Activated naive CD4-positive, alpha-beta T cell treated with Interleukin-2 at 50 U/mL for 16 hours (primary cell): ENCODE data around the gene ZNF644.
A peak's percentile ranks its signal among the peaks of the same experiment; 100 is the strongest.

Experiments
- DNase-seq: peaks from one replicate; pipeline ENCODE4 v3.0.0-alpha.2; 2020

The ZNF644 gene

DNA sequence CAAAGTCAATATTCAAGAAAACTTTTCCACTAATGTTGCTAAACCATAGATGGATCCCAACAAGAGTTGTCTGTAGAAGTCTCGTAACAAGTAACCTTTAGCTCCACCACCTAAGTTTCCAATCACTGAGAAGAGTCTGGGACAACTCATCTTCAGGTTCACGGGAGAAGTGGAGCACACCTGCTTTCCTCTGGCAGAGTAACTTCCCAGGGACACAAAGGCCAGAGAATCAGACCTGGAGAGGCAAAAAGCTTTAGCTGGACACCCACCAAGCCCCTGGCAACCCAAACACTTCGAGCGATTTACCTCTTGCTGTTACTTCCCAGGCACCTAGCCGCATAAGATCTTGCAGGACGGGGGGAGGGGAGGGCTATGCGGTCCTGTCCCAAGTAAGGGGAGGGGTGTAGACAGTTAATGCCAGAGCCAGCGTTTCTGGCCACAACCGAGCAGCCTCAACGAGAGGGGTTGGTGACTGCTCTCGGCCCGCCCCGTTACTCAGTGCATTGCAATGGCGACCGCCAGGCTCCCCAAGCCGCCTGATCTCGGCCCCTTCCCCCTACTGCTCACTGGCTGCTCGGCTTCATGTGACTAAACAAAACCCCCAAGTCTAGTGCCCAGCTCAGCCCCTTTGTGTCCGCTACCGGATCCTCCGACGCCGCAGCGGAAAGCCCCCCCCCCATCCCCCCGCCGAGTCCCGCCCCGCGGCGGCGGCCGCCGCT lies 709 bp downstream of the ZNF644 start:
- peak; percentile 75 for DNase-seq

DNA sequence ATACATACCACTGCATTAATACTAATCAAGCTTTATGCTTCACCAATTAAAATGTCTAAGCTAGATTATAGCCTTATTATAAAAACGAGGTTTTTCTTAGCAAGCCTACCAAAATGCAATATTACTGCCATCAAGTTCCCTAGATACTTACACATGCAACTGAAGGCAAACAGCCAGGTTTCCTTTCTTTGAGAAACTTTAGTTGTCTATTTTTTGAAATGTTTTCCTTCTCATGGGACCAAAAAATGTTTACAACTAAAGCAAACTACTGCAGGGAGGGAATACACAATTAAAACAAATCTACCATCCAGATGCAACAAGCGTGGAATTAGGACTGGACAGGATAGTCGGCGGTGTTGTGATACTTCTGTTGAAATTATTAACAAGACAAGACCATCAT lies 1.3 kb downstream of the ZNF644 start:
- DNase-seq, result no peak

DNA sequence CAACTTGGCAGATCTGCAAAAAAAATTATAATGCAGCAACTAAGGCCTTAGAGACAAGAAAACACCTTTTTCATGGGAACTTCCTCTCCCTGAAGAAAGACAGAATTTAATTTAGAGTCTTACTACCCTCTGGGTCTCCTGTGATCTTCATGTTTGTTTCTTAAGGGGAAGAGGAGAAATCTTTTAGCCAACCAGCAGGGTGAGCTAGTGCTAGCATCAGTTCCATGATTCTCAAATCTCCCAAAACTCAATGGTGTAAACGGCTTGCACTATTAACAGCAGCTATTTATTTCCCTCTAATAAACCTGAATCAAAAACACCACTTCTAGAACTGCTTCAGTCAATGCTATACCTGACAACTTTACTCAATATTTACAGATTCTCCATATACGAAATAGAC lies 3.8 kb downstream of the ZNF644 start:
- no peak for DNase-seq

DNA sequence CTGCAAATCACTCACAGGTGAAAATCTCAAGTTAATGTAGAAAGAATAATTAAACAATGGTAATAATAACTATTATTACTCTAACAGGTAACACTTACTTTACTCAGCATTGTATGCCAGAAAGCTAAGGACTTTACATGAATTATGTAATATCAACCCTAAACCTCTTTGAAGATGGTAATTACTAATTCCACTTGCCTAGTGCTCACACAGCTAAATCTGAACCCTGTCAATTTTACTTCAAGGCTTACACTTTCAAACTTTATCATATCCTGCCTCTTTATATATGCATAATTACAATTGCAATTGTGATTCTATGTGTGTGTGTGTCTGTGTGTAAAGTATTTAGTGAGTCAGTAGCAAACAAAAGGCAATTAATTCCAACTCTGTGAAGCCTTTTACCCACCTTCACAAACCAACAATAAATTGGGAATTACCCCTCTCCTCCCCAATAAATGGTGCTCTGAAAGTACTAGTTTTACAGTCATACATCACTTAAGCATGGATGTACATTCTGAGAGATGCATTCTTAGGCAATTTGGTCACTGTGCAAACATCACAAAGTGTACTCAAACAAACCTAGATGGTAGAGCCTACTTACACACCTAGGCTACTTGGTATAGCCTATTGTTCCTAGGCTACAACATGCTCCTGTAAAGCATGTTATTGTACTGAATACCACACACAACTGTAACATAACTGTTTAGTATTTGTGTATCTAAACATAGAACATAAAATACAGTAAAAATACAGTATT lies 5.9 kb downstream of the ZNF644 start:
- DNase-seq, result no peak

DNA sequence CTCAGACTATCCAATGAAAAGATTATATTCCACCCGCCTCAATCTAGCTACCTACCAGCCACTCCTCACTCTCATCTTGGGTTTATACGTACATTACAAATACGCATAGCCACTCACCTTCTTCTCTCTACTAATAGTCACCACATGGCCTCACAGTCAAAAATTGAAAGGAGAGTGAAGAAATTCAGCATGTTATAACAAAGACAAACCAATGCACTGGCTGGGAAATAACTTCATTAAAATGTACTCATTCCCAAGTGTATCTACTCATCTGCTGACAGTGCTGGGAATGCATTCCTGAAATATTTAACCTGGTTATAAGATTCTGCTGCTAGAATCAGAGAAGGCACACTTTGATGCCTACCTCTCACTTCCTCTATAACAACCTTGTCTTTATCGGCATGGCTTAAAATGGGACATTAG lies 6.5 kb downstream of the ZNF644 start:
- no peak for DNase-seq

DNA sequence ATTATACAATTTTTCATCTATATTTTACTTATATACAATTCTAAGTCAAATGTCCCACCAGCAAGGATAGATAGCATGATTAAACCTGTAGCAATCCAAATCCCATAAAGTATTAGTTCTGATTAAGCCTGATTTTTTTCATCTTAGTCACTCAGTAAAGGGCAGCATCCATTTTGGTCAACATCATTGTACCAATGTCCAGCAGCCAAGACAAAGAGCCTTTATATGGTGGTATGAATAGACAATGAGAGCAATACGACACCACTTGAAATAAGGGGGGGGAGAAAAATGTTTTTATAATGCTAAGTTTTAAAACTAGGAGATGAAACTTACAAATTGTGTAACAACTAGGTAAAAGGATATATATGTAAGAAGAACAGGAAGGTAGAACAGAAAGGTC lies 7.4 kb downstream of the ZNF644 start:
- no peak for DNase-seq

DNA sequence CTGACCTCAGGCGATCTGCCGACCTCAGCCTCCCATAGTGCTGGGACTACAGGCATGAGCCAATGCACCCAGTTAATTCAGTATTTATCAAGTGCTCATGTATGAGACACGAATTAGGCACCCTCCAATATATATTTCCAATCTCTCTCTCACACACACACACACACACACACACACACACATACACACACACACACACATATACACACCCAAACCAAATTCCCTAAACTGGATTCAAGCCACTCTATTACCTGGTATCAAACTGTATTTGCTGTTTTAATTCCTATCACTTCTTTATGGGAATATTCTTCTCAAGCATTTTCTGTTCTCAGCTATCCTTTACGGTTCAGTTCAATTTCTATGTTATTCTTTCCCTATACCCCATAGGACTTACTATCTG lies 8.5 kb downstream of the ZNF644 start:
- DNase-seq, result no peak

DNA sequence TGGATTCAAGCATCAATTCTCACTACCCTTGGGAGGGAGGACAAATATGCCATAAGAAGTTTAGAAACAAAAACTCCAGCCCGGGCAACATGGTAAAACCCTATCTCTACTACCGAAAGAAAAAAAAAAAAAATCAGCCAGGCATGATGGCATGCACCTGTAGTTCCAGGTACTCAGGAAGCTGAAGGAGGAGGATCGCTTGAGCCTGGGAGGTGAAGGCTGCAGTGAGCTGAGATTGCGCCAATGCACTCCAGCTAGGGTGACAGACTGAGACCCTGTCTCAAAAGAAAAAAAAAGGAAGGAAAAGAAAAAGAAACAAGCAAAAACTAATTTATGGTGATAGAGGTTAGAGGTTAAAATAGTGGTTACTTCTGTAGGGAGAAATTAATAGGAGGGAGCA lies 9.6 kb downstream of the ZNF644 start:
- DNase-seq, result no peak

DNA sequence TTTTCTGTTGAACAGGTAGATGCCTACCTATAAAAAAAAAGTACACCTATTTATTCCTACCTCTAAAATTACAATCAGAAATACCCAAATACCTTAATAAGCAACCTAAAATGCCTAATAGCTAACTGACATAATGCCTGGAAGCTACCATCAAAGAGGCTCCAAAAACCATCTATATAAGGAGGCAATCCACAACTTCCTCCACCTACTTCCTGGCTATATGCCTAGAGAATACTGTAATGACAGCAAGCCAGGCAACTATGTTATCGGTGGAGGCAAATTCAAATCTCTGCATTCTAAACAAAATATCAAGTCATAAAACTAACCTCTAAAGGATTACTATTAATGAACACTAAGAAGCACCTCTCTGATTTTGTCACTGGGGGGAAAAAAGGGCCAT lies 10.1 kb downstream of the ZNF644 start:
- DNase-seq, result no peak

DNA sequence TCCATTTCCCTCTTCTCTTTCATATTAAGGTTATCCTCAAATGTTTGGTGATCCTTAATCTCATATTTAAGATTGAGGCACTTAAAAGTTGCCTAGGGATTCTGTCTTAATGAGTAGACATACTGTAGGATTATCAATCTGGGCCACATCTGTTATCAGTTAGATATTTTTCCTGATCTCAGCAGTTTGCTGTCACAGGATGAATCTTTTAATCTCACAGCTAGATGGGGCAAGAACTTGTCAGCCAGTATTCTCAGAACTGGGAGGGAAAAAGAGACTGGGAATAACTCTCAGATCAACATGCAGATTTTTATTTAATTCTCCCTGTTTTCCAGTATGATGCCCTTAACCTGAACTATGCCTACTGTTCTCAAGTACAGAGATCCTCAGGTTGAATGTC lies 14.0 kb downstream of the ZNF644 start:
- DNase-seq, result no peak

DNA sequence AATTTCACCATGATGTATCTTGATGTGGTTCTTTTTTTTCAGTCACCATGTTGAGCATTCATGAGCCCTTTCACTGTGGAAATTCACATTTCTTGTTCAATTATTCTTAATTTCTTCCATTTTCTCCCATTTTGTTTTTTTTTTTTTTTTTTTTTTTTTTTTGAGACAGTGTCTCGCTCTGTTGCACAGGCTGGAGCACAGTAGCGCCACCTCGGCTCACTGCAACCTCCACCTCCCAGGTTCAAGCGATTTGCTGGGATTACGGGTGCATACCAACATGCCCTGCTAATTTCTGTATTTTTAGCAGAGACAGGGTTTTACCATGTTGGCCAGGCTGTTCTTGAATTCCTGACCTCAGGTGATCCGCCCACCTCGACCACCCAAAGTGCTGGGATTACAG lies 14.7 kb downstream of the ZNF644 start:
- DNase-seq, result no peak

DNA sequence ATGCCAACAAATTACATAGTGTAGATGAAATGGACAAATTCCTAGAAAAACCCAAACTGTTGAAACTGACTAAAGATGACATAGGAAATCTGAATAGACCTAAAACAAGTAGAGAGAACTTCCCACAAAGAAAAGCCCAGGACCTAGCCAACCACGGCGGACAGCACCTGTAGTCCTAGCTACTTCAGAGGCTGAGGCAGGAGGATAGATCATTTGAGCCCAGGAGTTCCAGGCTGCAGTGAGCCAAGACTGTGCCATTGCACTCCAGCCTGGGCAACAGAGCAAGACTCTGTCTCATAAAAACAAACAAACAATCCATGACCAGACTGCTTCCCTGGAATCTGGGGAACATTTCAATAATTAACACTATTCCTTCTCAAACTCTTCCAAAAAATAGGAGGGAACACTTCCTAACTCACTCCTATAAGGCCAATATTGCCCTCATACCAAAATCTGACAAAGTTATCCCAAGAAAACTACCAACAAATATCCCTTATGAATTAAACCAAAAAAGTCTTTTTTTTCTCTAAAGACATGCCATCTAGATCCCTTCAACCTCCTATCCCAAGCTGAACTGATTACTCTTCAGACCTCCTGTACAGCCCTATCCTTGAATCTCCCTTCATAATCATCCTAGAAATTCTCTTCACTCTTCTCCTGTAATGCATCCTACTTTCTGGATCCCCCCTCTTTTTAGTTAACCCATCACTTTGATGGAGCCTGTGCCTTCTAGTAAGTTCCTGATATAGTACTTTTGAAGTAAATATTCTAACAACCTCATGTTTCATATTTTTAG lies 15.5 kb downstream of the ZNF644 start:
- no peak for DNase-seq

DNA sequence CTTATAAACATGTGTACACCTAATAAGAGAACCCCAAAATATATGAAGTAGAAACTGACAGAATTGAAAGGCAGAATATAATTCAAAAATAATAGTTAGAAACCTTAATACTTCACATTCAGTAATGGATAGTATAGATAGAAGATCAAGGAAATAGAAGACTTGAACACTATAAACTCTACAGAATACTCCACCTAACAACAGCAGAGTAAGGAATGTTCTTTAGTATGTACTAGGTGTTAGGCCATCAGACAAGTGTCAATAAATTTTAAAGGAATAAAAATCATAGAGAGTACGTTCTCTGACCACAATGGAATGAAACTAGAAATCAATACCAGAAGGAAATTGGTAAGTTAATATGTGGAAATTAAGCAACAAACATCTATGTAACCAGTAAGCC lies 16.6 kb downstream of the ZNF644 start:
- no peak for DNase-seq

DNA sequence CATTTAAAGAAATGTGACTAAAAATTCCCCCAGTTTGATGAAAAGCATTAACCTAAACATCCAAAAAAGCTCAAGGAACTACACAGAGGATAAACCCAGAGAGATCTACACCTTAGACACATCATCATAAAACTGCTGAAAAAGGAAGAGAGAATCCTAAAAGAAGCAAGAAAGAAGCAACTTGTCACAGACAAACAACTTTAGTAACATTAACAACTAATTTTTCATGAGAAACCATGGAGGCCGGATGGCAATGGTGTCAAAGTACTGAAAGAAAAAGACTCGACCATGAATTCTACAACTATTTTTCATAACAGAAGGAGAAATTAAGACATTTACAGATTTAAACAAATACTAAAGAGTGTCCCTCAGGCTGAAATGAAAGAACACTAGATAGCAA lies 17.7 kb downstream of the ZNF644 start:
- DNase-seq, result no peak

DNA sequence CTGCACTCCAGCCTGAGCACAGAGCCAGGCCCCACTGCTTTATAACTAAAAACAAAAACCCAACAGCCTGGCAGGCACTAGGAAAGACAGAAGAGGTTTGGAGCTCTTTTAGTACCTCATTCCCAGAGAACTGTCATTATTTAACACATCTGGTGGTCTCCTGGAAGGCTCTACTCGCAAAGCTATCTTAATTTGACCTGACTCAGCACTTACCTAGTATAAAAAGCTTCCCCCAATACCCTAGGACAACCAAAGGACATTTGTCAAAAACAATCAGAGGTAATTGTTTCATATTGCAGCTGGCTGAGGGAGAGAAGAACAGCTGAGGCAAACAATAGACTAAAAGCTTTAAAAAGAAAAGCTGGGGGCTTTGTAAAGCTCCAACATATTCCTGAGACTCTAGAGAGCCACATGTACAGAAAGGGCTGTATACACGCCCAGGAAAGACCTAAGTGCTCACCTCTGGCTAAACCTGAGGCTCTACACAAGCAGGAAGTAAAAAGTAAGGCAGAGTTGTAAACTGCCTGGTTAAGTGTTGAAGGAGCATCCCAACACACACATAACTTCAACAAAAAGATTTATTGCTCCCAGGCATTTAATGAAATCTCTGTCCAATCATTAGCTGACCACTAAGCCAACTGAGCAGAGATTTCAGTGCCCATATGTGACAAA lies 25.0 kb downstream of the ZNF644 start:
- DNase-seq, result no peak

DNA sequence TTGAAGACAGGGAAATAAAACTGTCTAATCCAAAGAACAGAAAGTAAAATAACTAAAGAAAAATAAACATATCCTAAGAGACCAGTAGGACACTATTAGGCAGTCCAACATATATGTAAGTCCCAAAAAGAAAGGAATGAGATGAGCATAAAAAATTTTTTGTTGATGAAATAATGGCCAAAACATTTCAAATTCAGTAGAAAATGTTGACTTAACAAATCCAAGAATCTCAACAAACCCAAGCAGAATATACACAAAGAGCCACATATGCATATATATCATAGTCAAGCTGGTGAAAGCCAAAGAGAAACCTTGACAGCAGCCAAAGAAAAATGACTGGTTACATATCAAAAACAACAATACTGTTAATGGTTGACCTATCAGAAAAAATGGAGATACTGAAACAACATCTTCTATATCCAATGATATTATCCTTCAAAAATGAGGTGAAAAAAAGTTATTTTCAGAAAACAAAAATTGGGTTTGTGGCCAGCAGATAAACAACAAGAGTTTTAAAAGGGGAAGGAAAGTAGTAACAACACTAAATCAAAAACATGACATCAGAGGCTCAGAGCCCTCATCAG lies 26.4 kb downstream of the ZNF644 start:
- DNase-seq, result no peak

DNA sequence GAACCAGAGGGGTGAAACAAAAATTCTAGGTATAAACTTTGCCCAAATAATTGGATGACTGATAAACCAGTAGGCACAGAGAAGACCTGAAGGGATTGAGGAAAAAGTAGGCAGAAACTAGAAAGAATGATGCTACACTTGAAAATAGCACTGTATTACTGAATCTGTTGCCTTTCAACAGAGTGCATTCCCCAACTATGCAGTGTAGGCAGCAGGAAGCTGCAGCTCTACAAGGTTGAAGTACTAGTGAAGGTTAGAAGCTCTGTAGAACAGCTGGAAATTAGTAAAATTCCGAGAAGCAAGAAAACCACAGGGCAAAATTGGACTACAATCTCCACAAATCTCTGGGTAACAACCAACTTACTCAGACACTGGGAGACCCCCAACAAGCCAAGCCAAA lies 27.4 kb downstream of the ZNF644 start:
- no peak for DNase-seq

DNA sequence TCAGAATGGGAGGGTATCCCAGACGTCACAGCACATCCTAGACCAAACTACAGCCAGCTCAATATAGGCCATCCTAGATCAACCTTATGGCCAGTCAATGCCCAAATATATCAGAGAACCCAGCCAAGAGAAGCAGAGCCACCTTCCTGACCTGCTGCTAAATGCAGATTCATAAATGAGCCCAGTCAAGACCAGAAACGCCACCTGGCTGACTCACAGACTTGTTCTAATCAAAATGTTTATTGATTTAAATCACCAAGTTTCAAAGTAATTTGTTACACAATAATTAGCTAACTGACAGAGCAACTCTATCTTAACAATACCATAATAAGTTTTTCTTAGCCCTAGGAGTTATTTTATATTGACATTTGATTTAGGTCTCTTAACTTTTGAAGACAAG lies 28.6 kb downstream of the ZNF644 start:
- DNase-seq, result no peak

DNA sequence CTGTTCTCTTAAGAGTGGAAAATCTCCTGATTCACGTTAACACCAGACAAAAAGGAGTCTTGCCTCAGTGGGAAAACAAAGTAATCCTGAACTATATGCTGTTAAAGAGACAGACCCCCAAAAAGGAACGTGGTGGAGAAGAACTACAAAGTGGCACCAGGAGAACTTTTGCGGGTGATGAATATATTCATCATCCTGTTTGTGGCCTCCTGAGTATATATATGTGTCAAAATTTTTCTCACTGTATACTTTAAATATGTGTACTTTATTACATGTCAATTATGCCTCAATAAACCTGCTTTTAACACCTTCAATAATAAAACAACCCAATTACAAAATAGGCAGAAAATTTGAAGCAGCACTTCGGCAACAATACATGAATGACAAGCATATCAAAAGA lies 31.1 kb downstream of the ZNF644 start:
- DNase-seq, result no peak

DNA sequence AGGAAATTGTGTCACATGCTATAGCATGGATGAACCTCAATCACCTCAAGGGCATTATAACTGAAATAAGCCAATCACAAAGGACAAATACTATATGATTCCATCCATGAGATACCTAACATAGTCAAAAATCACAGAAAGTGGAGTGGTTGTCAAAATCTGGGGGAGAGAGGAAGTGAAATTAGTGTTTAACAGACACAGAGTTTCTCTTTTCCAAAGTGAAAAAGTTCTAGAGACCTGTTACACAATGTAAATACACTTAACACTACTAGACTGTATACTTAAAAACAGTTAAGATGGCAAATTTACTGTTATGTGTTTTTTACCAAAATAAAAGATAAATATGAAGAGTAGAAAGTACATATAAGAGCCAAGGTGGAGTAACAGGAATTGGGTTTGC lies 31.8 kb downstream of the ZNF644 start:
- DNase-seq, result no peak

DNA sequence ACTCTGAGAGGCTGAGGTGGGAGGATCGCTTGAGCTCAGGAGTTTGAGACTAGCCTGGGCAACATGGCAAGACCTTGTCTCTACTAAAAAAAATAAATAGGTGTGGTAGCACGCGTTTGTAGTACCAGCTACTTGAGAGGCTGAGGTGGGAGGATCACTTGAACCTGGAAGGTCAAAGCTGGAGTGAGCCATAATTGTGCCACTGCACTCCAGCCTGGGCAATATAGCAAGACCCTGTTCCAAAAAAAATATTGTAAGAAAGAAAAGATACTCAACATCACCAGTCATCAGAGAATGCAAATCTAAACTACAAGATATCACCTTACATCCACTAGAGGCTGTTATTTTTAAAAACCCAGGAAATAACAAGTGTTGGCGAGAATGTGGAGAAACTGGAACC lies 32.5 kb downstream of the ZNF644 start:
- no peak for DNase-seq

DNA sequence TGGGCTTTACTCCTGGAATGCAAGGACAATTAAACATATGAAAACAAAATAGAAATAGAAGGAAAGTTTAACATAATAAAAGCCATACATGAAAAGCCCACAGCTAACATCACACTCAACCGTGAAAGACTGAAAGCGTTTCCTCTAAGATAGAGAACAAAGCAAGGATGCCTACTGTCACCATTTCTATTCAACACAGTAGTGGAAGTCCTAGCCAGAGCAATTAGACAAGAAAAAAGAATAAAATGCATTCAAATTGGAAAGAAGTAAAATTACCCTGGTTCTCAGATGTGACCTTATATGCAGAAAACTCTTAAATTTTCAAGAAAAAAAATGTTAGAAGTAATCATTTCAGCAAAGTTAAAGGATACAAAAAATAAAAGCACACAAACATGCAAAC lies 34.0 kb downstream of the ZNF644 start:
- DNase-seq, result no peak

DNA sequence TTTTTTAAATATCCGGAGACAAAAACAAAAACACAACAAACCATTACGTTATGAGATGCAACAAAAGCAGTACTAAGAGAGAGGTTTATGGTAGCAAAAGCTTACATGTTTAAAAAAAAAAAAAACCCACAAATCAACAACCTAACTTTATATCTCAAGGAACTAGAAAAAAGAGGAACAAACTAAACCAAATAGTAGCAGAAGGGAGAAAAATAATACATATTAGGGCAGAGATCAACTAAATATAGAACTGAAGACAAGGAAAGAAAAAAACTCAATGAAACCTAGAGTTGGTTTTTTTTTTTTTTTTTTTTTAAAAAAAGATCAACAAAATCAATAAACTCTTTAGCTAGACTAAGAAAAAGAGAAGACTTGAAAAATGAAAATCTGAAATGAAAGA lies 34.9 kb downstream of the ZNF644 start:
- no peak for DNase-seq
